Astrocyte of the spinal cord (primary cell): Measurements from ENCODE around the gene PPP1R12B.
"Not testable (repeated sequence)": the region's sequence is repeated elsewhere in the genome, so short reads cannot be mapped to it uniquely, and the experiment has no call there.

ENCODE experiments used
- DNase-seq: peaks from one replicate; pipeline ENCODE4 v3.0.0; 2011; ENCODE audit warnings: low read depth, low spot score
- H3K4me3 ChIP-seq: 2 replicates; pipeline ENCODE4 v1.5.1; 2011; ENCODE audit warnings: low read depth, mild to moderate bottlenecking, low read length, moderate library complexity
- in situ Hi-C: cut with HindIII; loops from 2 replicates; pipeline ENCODE4 v1.10.0; 2017; ENCODE audit warnings: low sequenced_read_pairs
- TF ChIP-seq, protein P1 (sequence below): IDR thresholded peaks from 2 replicates; pipeline ENCODE4 v1.5.1; 2012; ENCODE audit warnings: low read depth, mild to moderate bottlenecking, low read length, inconsistent platforms

PPP1R12B gene

DNA sequence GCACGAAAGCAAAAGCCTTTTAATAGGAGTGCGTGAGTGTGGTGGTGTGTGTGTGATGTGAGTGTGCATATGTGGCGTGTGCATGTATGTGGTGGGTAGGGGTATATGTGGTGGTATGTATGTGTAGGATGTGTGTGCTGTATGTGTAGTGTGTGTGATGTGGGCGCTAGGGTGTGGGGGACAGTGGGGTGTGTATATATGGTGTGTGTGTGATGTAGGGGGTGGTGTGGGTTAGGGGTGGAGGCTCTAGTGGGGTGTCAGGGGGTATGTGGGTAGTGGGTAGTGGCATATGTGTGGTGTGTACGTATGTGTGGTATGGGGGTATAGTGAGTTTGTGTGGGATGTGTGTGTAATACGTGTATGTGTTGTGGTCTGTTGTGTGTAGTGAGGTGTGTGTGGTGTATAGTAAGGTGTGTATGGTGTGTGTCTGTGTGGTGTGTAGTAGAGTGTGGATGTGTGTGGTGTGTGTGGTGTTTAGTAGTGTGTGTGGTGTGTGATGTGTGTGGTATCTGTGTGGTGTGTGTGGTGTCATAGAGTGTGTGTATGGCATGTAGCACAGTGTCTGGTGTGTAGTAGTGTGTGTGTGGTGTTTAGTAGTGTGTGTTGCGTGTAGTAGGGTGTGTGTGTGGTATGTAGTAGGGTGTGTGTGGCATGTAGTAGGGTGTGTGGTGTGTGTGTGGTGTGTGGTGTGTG, 275.7 kb downstream of the PPP1R12B start:
- H3K4me3 ChIP-seq: no peak overlapping the region
- TF ChIP-seq, protein P1, sequence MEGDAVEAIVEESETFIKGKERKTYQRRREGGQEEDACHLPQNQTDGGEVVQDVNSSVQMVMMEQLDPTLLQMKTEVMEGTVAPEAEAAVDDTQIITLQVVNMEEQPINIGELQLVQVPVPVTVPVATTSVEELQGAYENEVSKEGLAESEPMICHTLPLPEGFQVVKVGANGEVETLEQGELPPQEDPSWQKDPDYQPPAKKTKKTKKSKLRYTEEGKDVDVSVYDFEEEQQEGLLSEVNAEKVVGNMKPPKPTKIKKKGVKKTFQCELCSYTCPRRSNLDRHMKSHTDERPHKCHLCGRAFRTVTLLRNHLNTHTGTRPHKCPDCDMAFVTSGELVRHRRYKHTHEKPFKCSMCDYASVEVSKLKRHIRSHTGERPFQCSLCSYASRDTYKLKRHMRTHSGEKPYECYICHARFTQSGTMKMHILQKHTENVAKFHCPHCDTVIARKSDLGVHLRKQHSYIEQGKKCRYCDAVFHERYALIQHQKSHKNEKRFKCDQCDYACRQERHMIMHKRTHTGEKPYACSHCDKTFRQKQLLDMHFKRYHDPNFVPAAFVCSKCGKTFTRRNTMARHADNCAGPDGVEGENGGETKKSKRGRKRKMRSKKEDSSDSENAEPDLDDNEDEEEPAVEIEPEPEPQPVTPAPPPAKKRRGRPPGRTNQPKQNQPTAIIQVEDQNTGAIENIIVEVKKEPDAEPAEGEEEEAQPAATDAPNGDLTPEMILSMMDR: no peak
- no peak for DNase-seq
- in situ Hi-C loops: no loop called here

GRCh38 chr1:202624781-202625108, 276.2 kb downstream of the PPP1R12B start:
- TF ChIP-seq, protein P1: no peak
- no peak overlapping the region for H3K4me3 ChIP-seq
- in situ Hi-C loops: no loop called here
- DNase-seq: no peak

- TF ChIP-seq, protein P1: peak; percentile 80
- peak; percentile 57 for DNase-seq
- in situ Hi-C loops: no loop called here
- no peak overlapping the region for H3K4me3 ChIP-seq
Observed at GRCh38 chr1:202625416-202626360, 277.2 kb downstream of the PPP1R12B start.

- in situ Hi-C loops, H3K4me3 ChIP-seq: not testable (repeated sequence)
Observed at GRCh38 chr1:202627036-202627435, 278.5 kb downstream of the PPP1R12B start.

DNA sequence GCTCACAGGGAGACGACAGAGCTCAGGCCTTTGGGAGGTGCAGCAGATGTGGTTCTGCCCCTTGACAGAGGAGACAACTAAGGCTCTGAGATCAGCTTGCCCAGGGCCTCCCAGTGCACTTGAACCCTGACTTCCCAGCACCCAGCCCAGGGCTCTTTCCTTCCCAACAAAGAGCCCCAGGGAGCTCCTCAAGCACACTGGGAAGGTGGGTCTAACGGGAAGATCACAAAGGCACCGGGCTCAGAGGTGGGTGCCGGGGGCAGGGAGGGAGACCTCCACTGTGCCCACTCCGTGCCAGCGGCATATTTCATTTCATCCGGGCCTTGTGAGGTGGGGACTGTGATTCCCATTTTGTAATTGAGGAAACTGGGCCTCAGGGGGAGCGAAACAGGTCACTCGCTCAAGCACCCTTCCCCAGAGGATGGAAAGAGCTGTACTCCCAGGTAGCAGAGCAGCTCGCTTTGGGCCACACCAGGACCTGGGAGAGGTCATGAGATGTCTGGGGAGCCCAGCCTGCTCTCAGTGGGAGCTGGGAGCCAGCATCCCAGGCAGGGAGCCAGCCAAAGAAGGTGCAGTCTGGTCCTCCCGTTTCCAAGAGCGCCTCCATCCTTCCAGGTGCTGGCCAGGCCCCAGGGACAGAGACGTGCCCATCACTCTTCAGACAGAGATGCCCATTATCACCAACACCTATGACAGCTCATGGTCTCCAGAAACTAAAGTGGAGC, 279.5 kb downstream of the PPP1R12B start:
- H3K4me3 ChIP-seq: no peak overlapping the region
- in situ Hi-C loops: no loop called here
- no peak for DNase-seq
- TF ChIP-seq, protein P1: no peak

More at GRCh38 chr1:202627036-202627435, 278.5 kb downstream of the PPP1R12B start:
- DNase-seq: not testable (repeated sequence)

GRCh38 chr1:202628646-202629215, 280.2 kb downstream of the PPP1R12B start:
- TF ChIP-seq, protein P1: no peak
- no peak for DNase-seq
- H3K4me3 ChIP-seq: no peak overlapping the region
- in situ Hi-C loops: no loop called here

GRCh38 chr1:202629257-202629811, 280.8 kb downstream of the PPP1R12B start:
- H3K4me3 ChIP-seq, in situ Hi-C loops, DNase-seq: not testable (repeated sequence)

DNA sequence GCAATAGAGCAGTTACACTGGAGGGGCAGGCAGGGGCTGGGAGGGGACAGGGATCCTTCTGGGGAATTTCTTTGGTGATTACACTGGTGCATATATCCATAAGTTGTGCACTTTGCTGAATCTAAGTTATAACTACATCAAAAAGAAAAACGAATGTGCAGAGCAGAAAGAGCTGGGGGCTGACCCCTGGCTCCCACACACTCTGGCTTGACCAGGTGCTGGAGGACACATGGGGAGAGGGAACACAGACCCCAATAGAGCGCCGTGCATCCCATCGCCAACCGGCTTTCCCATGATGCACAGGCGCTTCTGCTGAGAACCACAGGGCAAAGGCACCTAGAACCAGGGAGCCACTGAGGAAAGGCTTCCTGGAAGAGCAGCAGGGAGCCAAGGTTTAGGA, 281.6 kb downstream of the PPP1R12B start:
- DNase-seq, in situ Hi-C loops, H3K4me3 ChIP-seq: not testable (repeated sequence)
